Measurements from ENCODE around the gene TLE5.

- TF ChIP-seq CTCF (IDR thresholded peaks at IDR 0.05) (no peak), EP300 (IDR thresholded peaks at IDR 0.05) (no peak), POLR2AphosphoS5 (IDR thresholded peaks at IDR 0.05) (no peak), POLR2A (IDR thresholded peaks at IDR 0.05) (no peak)
These were observed 51.4 kb downstream of the TLE5 start for GRCh38 chr19:3010871-3011270.

All from gastroesophageal sphincter (tissue), 3 donors.